Measurements from ENCODE around the gene TGFA. TPM values are rescaled to one million over a fixed set of nuclear protein-coding genes. Genes with fewer than 3 reads are reported as not detected.

Gene TGFA
- total and polyA plus RNA-seq, 7 experiments from 2014 or later = 0.44 to 3.2 (median 1.9) TPM; not detected in 1

GRCh38 chr2:70528929-70529328, 24.7 kb downstream of the TGFA start:
- no peak overlapping the region for H3K27ac ChIP-seq (ENCODE audit: low read depth, low read length)
- ChIA-PET POLR2A (interaction anchor here (0.6 kb wide), 1 partner anchor 28 kb away, joined by 4 read pairs; no protein-coding TSS in a partner anchor), CTCF (no interaction called here)
- H3K9me3 ChIP-seq (ENCODE audit: control insufficient read depth in 2 of 3, low read length in 3 of 3) = no peaks in the 10 kb centered on the region
- peaks cover 6 to 20% (median 10%) of the 10 kb centered on the region in 7 donors for H3K4me1 Mint-ChIP-seq
- no peak overlapping the region for H3K4me3 Mint-ChIP-seq
- no peak for ATAC-seq
- peaks cover 0 to 5% (median 0%) of the 10 kb centered on the region in 11 donors for H3K9me3 Mint-ChIP-seq
- no peak overlapping the region for H3K4me3 ChIP-seq (ENCODE audit: low read length)
- no peak overlapping the region for H3K27ac Mint-ChIP-seq
- H3K36me3 ChIP-seq (ENCODE audit: control insufficient read depth in 2 of 3, insufficient read depth in 3 of 3, low read length in 3 of 3) = no peaks in the 10 kb centered on the region
- intact Hi-C loops (cut with micrococcal nuclease) = no loop called here
- DNase-seq = no peak
- H3K27me3 ChIP-seq (ENCODE audit: control insufficient read depth in 2 of 2, insufficient read depth in 2 of 2, low read length in 2 of 2) = no peaks in the 10 kb centered on the region
- H3K4me1 ChIP-seq (ENCODE audit: control insufficient read depth in 2 of 2, insufficient read depth in 2 of 2, low read length in 2 of 2) = peaks cover 10 to 17% of the 10 kb centered on the region in 2 donors
- peaks cover 0 to 4% (median 0%) of the 10 kb centered on the region in 5 donors for H3K27me3 Mint-ChIP-seq
- H3K36me3 Mint-ChIP-seq = peaks cover 0 to 9% (median 8%) of the 10 kb centered on the region in 5 donors

- Mint-ChIP-seq H3K4me3 (no peak overlapping the region), H3K4me1 (peaks cover 12 to 27% (median 17%) of the 10 kb centered on the region in 7 donors)
- ATAC-seq = no peak
These were observed 25.4 kb downstream of the TGFA start for GRCh38 chr2:70528276-70528675.

GRCh38 chr2:70527447-70528080, 26.1 kb downstream of the TGFA start:
- ATAC-seq = no peak
- H3K4me1 ChIP-seq (ENCODE audit: control insufficient read depth in 2 of 2, insufficient read depth in 2 of 2, low read length in 2 of 2) = peaks cover 19 to 26% of the 10 kb centered on the region in 2 donors
- peaks cover 0 to 5% (median 0%) of the 10 kb centered on the region in 11 donors for H3K9me3 Mint-ChIP-seq
- H3K36me3 ChIP-seq (ENCODE audit: control insufficient read depth in 2 of 3, insufficient read depth in 3 of 3, low read length in 3 of 3) = no peaks in the 10 kb centered on the region
- DNase-seq = no peak
- no peaks in the 10 kb centered on the region for H3K27me3 ChIP-seq (ENCODE audit: control insufficient read depth in 2 of 2, insufficient read depth in 2 of 2, low read length in 2 of 2)
- peaks cover 0 to 4% (median 0%) of the 10 kb centered on the region in 5 donors for H3K27me3 Mint-ChIP-seq
- peak overlapping the region in 1 of 9 donors; percentile 51 for H3K27ac Mint-ChIP-seq
- POLR2A ChIA-PET = no interaction called here
- CTCF ChIA-PET = no interaction called here
- no peak overlapping the region for H3K27ac ChIP-seq (ENCODE audit: low read depth, low read length)
- no peak overlapping the region for H3K4me3 Mint-ChIP-seq
- intact Hi-C loops (cut with micrococcal nuclease) = no loop called here
- H3K9me3 ChIP-seq (ENCODE audit: control insufficient read depth in 2 of 3, low read length in 3 of 3) = no peaks in the 10 kb centered on the region
- H3K36me3 Mint-ChIP-seq = peaks cover 0 to 9% (median 8%) of the 10 kb centered on the region in 5 donors
- H3K4me1 Mint-ChIP-seq = peaks cover 14 to 29% (median 19%) of the 10 kb centered on the region in 7 donors
- no peak overlapping the region for H3K4me3 ChIP-seq (ENCODE audit: low read length)

More at GRCh38 chr2:70528276-70528675, 25.4 kb downstream of the TGFA start:
- no peak for DNase-seq
- no peaks in the 10 kb centered on the region for H3K9me3 ChIP-seq (ENCODE audit: control insufficient read depth in 2 of 3, low read length in 3 of 3)
- no peaks in the 10 kb centered on the region for H3K36me3 ChIP-seq (ENCODE audit: control insufficient read depth in 2 of 3, insufficient read depth in 3 of 3, low read length in 3 of 3)
- peaks cover 0 to 9% (median 8%) of the 10 kb centered on the region in 5 donors for H3K36me3 Mint-ChIP-seq
- H3K27me3 Mint-ChIP-seq = peaks cover 0 to 4% (median 0%) of the 10 kb centered on the region in 5 donors
- no peaks in the 10 kb centered on the region for H3K27me3 ChIP-seq (ENCODE audit: control insufficient read depth in 2 of 2, insufficient read depth in 2 of 2, low read length in 2 of 2)
- POLR2A ChIA-PET = no interaction called here
- intact Hi-C loops (cut with micrococcal nuclease) = no loop called here
- CTCF ChIA-PET = no interaction called here
- peaks cover 0 to 5% (median 0%) of the 10 kb centered on the region in 11 donors for H3K9me3 Mint-ChIP-seq
- H3K27ac ChIP-seq (ENCODE audit: low read depth, low read length) = no peak overlapping the region
- H3K4me3 ChIP-seq (ENCODE audit: low read length) = no peak overlapping the region
- H3K27ac Mint-ChIP-seq = no peak overlapping the region
- peaks cover 16 to 24% of the 10 kb centered on the region in 2 donors for H3K4me1 ChIP-seq (ENCODE audit: control insufficient read depth in 2 of 2, insufficient read depth in 2 of 2, low read length in 2 of 2)

- Mint-ChIP-seq H3K27ac (peak overlapping the region in 2 of 9 donors; percentile 5 to 52), H3K4me1 (peaks cover 13 to 18% (median 15%) of the 10 kb centered on the region in 7 donors), H3K36me3 (peaks cover 0 to 5% (median 0%) of the 10 kb centered on the region in 5 donors), H3K4me3 (no peak overlapping the region), H3K27me3 (peaks cover 0 to 4% (median 0%) of the 10 kb centered on the region in 5 donors), H3K9me3 (no peaks in the 10 kb centered on the region)
- no peaks in the 10 kb centered on the region for H3K9me3 ChIP-seq (ENCODE audit: control insufficient read depth in 2 of 3, low read length in 3 of 3)
- DNase-seq (no peak), ATAC-seq (no peak)
- ChIA-PET POLR2A (no interaction called here), CTCF (no interaction called here)
- H3K27me3 ChIP-seq (ENCODE audit: control insufficient read depth in 2 of 2, insufficient read depth in 2 of 2, low read length in 2 of 2) = no peaks in the 10 kb centered on the region
- H3K36me3 ChIP-seq (ENCODE audit: control insufficient read depth in 2 of 3, insufficient read depth in 3 of 3, low read length in 3 of 3) = no peaks in the 10 kb centered on the region
- H3K27ac ChIP-seq (ENCODE audit: low read depth, low read length) = no peak overlapping the region
- H3K4me1 ChIP-seq (ENCODE audit: control insufficient read depth in 2 of 2, insufficient read depth in 2 of 2, low read length in 2 of 2) = peaks cover 19 to 26% of the 10 kb centered on the region in 2 donors
- H3K4me3 ChIP-seq (ENCODE audit: low read length) = no peak overlapping the region
- intact Hi-C loops (cut with micrococcal nuclease) = no loop called here
These were observed 27.5 kb downstream of the TGFA start for GRCh38 chr2:70526126-70526525.

- POLR2A ChIA-PET = no interaction called here
- intact Hi-C loops (cut with micrococcal nuclease) = no loop called here
- peaks cover 0 to 4% (median 0%) of the 10 kb centered on the region in 5 donors for H3K27me3 Mint-ChIP-seq
- Histone ChIP-seq H3K4me1 (ENCODE audit: control insufficient read depth in 2 of 2, insufficient read depth in 2 of 2, low read length in 2 of 2) (peaks cover 19 to 26% of the 10 kb centered on the region in 2 donors), H3K27ac (ENCODE audit: low read depth, low read length) (no peak overlapping the region), H3K9me3 (ENCODE audit: control insufficient read depth in 2 of 3, low read length in 3 of 3) (no peaks in the 10 kb centered on the region), H3K4me3 (ENCODE audit: low read length) (no peak overlapping the region), H3K36me3 (ENCODE audit: control insufficient read depth in 2 of 3, insufficient read depth in 3 of 3, low read length in 3 of 3) (no peaks in the 10 kb centered on the region), H3K27me3 (ENCODE audit: control insufficient read depth in 2 of 2, insufficient read depth in 2 of 2, low read length in 2 of 2) (no peaks in the 10 kb centered on the region)
- H3K9me3 Mint-ChIP-seq = no peaks in the 10 kb centered on the region
- no peak overlapping the region for H3K4me3 Mint-ChIP-seq
- no peak for ATAC-seq
- H3K36me3 Mint-ChIP-seq = peaks cover 0 to 5% (median 0%) of the 10 kb centered on the region in 5 donors
- CTCF ChIA-PET = no interaction called here
- peaks cover 13 to 20% (median 17%) of the 10 kb centered on the region in 7 donors for H3K4me1 Mint-ChIP-seq
- no peak for DNase-seq
- peak overlapping the region in 6 of 9 donors; percentile 22 to 84 (median 74) for H3K27ac Mint-ChIP-seq
These were observed 28.6 kb downstream of the TGFA start for GRCh38 chr2:70525032-70525431.

GRCh38 chr2:70523996-70524965, 29.3 kb downstream of the TGFA start:
- Mint-ChIP-seq H3K36me3 (peaks cover 0 to 4% (median 0%) of the 10 kb centered on the region in 5 donors), H3K9me3 (no peaks in the 10 kb centered on the region), H3K27ac (peak overlapping the region; percentile 60 to 92 (median 83)), H3K27me3 (peaks cover 0 to under 1% (median 0%) of the 10 kb centered on the region in 5 donors), H3K4me1 (peaks cover 13 to 20% (median 17%) of the 10 kb centered on the region in 7 donors), H3K4me3 (peak overlapping the region; percentile 0 to 67 (median 26))
- intact Hi-C loops (cut with micrococcal nuclease) = no loop called here
- Histone ChIP-seq H3K27ac (ENCODE audit: low read depth, low read length) (peak overlapping the region; percentile 20), H3K4me1 (ENCODE audit: control insufficient read depth in 2 of 2, insufficient read depth in 2 of 2, low read length in 2 of 2) (peaks cover 19 to 26% of the 10 kb centered on the region in 2 donors), H3K36me3 (ENCODE audit: control insufficient read depth in 2 of 3, insufficient read depth in 3 of 3, low read length in 3 of 3) (no peaks in the 10 kb centered on the region), H3K9me3 (ENCODE audit: control insufficient read depth in 2 of 3, low read length in 3 of 3) (no peaks in the 10 kb centered on the region), H3K27me3 (ENCODE audit: control insufficient read depth in 2 of 2, insufficient read depth in 2 of 2, low read length in 2 of 2) (no peaks in the 10 kb centered on the region), H3K4me3 (ENCODE audit: low read length) (no peak overlapping the region)
- peak; percentile 84 for ATAC-seq
- ChIA-PET POLR2A (no interaction called here), CTCF (no interaction called here)
- peak in 6 of 9 donors; percentile 9 to 36 (median 33) for DNase-seq

Measured in naive thymus-derived CD4-positive, alpha-beta T cell (primary cell).